ENCODE results near the gene LRMDA. TPM values are rescaled to one million over a fixed set of nuclear protein-coding genes. Genes with fewer than 3 reads are reported as not detected.
A peak's percentile ranks its signal among the peaks of the same experiment; 100 is the strongest.

The LRMDA gene
- polyA plus RNA-seq, 2 of the 4 experiments (the other 2 are of a cell fraction), result 4.6 to 5.2 TPM

DNA sequence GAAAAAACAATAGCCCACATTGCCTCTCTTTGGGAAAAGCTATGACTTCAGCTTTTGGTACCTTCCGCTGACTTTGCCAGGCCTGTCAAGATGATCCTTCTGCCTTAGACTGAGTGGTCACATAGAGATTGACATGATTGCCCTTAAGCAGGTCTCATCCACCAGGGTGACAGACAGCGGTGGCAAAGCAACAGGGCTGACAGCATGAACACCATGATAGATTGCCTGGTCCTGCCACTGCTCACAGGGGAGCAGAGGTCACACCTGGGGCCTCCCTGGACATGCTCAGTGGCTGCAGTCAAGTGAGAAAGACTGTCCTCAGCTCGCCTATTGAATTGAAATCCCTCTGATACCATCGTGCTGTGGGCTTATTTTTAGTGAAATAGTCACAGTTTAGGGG lies 1125.9 kb downstream of the LRMDA start:
- no peak overlapping the region for H3K4me3 ChIP-seq
- no peak for ATAC-seq
- 57% methylated on average over 4 of the region's 4 CpGs for WGBS (ENCODE audit: missing lambda C conversion rate)
- no peak for DNase-seq (ENCODE audit: low read depth in 1 of 2, low spot score in 1 of 2)
- H3K4me1 ChIP-seq, result peaks cover 11% of the 10 kb centered on the region; the same call in 1 of the 3 replicates
- CTCF ChIA-PET, result interaction anchor here (1.3 kb wide), 2 partner anchors 9 to 11 kb away, joined by 3 to 6 read pairs; no protein-coding TSS in a partner anchor
- no peak overlapping the region for H3K27ac ChIP-seq
- no peak for FAIRE-seq
- POLR2A ChIA-PET, result no interaction called here
- H3K9me3 ChIP-seq, result no peaks in the 10 kb centered on the region
- TF ChIP-seq HEYL (CRISPR knock-in tag; IDR thresholded peaks at IDR 0.05), result no peak
- TF ChIP-seq CEBPB (IDR thresholded peaks at IDR 0.05), result no peak
- no peak for TF ChIP-seq USF2 (IDR thresholded peaks at IDR 0.05)
- no peak for TF ChIP-seq JUNB (IDR thresholded peaks at IDR 0.05)
- no peak for TF ChIP-seq BHLHE40 (IDR thresholded peaks at IDR 0.05; ENCODE audit: low read depth, low read length)
- TF ChIP-seq CHD4 (IDR thresholded peaks at IDR 0.05; ENCODE audit: borderline replicate concordance), result no peak
- no peak for TF ChIP-seq HES2 (IDR thresholded peaks at IDR 0.05)
- TF ChIP-seq PHF8 (IDR thresholded peaks at IDR 0.05; ENCODE audit: borderline replicate concordance, low read depth), result no peak
- no peak for TF ChIP-seq FOSB (CRISPR knock-in tag; IDR thresholded peaks at IDR 0.05)
- TF ChIP-seq HOXB13 (CRISPR knock-in tag; IDR thresholded peaks at IDR 0.05; ENCODE audit: low read depth), result no peak
- TF ChIP-seq RFX5 (IDR thresholded peaks at IDR 0.05), result no peak
- no peak for TF ChIP-seq BCL3 (IDR thresholded peaks at IDR 0.05)
- H3K4me2 ChIP-seq, result no peak overlapping the region

DNA sequence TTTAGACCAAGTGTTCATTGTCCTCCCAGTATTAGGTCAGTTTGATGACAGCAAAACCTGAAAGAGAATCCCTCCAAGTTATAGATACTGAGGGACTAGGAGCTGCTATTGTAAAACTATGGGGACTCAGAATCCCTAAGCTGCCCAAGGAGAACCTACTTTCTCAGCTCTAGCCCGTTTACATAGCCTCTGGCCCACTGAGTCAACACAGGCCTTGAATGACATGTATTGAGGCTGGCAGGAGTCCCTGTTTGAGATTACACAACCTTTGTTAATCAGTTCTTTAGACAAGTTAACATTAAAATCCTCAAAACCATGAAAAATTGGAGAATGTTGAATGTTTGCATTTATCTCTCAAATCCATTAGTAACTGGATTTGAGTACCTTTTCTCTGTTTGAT lies 1127.2 kb downstream of the LRMDA start:
- Histone ChIP-seq H3K4me3 (no peak overlapping the region), H3K27ac (no peak overlapping the region), H3K4me2 (peak overlapping the region; percentile 10; the same call in 2 of the 3 replicates), H3K4me1 (peaks cover 11% of the 10 kb centered on the region; the same call in 1 of the 3 replicates), H3K9me3 (no peaks in the 10 kb centered on the region)
- ChIA-PET CTCF (interaction anchor here (0.9 kb wide), 1 partner anchor 10 kb away, joined by 3 read pairs; no protein-coding TSS in a partner anchor), POLR2A (no interaction called here)
- WGBS (ENCODE audit: missing lambda C conversion rate), result 25% methylated on average over 1 of the region's 1 CpG
- TF ChIP-seq SREBF2 (IDR thresholded peaks at IDR 0.05), result no peak
- TF ChIP-seq MYC (IDR thresholded peaks at IDR 0.05; ENCODE audit: borderline replicate concordance, low read length), result no peak
- no peak for TF ChIP-seq NR3C1 (IDR thresholded peaks at IDR 0.05)
- ATAC-seq (no peak), FAIRE-seq (no peak), DNase-seq (ENCODE audit: low read depth in 1 of 2, low spot score in 1 of 2) (no peak)

- ATAC-seq (no peak), FAIRE-seq (no peak), DNase-seq (ENCODE audit: low read depth in 1 of 2, low spot score in 1 of 2) (no peak)
- CTCF ChIA-PET, result interaction anchor here (0.9 kb wide), 1 partner anchor 11 kb away, joined by 3 read pairs; no protein-coding TSS in a partner anchor
- Histone ChIP-seq H3K4me1 (peaks cover 11% of the 10 kb centered on the region; the same call in 1 of the 3 replicates), H3K27ac (no peak overlapping the region), H3K4me2 (peak overlapping the region; percentile 10; the same call in 2 of the 3 replicates), H3K9me3 (no peaks in the 10 kb centered on the region), H3K4me3 (no peak overlapping the region)
- TF ChIP-seq, protein P1, sequence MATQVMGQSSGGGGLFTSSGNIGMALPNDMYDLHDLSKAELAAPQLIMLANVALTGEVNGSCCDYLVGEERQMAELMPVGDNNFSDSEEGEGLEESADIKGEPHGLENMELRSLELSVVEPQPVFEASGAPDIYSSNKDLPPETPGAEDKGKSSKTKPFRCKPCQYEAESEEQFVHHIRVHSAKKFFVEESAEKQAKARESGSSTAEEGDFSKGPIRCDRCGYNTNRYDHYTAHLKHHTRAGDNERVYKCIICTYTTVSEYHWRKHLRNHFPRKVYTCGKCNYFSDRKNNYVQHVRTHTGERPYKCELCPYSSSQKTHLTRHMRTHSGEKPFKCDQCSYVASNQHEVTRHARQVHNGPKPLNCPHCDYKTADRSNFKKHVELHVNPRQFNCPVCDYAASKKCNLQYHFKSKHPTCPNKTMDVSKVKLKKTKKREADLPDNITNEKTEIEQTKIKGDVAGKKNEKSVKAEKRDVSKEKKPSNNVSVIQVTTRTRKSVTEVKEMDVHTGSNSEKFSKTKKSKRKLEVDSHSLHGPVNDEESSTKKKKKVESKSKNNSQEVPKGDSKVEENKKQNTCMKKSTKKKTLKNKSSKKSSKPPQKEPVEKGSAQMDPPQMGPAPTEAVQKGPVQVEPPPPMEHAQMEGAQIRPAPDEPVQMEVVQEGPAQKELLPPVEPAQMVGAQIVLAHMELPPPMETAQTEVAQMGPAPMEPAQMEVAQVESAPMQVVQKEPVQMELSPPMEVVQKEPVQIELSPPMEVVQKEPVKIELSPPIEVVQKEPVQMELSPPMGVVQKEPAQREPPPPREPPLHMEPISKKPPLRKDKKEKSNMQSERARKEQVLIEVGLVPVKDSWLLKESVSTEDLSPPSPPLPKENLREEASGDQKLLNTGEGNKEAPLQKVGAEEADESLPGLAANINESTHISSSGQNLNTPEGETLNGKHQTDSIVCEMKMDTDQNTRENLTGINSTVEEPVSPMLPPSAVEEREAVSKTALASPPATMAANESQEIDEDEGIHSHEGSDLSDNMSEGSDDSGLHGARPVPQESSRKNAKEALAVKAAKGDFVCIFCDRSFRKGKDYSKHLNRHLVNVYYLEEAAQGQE (IDR thresholded peaks at IDR 0.05), result no peak
- TF ChIP-seq ZNF302 (CRISPR knock-in tag; IDR thresholded peaks at IDR 0.05), result no peak
- no peak for TF ChIP-seq KDM5A (IDR thresholded peaks at IDR 0.05)
- TF ChIP-seq CBX8 (IDR thresholded peaks at IDR 0.05), result no peak
- TF ChIP-seq POLR2AphosphoS2 (conservative IDR thresholded peaks at IDR 0.05; ENCODE audit: low read length), result no peak
- TF ChIP-seq MYC (IDR thresholded peaks at IDR 0.05; ENCODE audit: borderline replicate concordance, low read length), result no peak
- no peak for TF ChIP-seq NPAS2 (CRISPR knock-in tag; IDR thresholded peaks at IDR 0.05; ENCODE audit: borderline replicate concordance)
- TF ChIP-seq FOSB (CRISPR knock-in tag; IDR thresholded peaks at IDR 0.05), result no peak
- TF ChIP-seq CHD2 (IDR thresholded peaks at IDR 0.05; ENCODE audit: low read length, partially characterized antibody), result no peak
- no peak for TF ChIP-seq SMC3 (IDR thresholded peaks at IDR 0.05)
- no peak for TF ChIP-seq RAD21 (conservative IDR thresholded peaks at IDR 0.05 in 1 of 2, IDR thresholded peaks at IDR 0.05 in 1 of 2)
- TF ChIP-seq HOXB13 (CRISPR knock-in tag; IDR thresholded peaks at IDR 0.05; ENCODE audit: low read depth), result no peak
- TF ChIP-seq ZC3H11A (IDR thresholded peaks at IDR 0.05), result no peak
- TF ChIP-seq RARB (CRISPR knock-in tag; IDR thresholded peaks at IDR 0.05), result no peak
- POLR2A ChIA-PET, result no interaction called here
- WGBS (ENCODE audit: missing lambda C conversion rate), result 41% methylated on average over 3 of the region's 3 CpGs
Observed at GRCh38 chr10:76558996-76559891, 1127.8 kb downstream of the LRMDA start.

All from A549 (cell line).